Measurements from ENCODE around the gene IFNW1. TPM values are rescaled to one million over a fixed set of nuclear protein-coding genes. Genes with fewer than 3 reads are reported as not detected.

Gene IFNW1
- polyA plus RNA-seq, 2 donors: not detected

- no peaks in the 10 kb centered on the region for H3K9me3 ChIP-seq (ENCODE audit: control insufficient read depth in 2 of 2, insufficient read depth in 1 of 2, low read depth in 1 of 2, low read length in 1 of 2)
- H3K36me3 ChIP-seq (ENCODE audit: control insufficient read depth in 2 of 2, insufficient read depth in 2 of 2, low read length in 1 of 2): no peaks in the 10 kb centered on the region
- H3K4me3 ChIP-seq (ENCODE audit: low read depth in 1 of 2, low read length in 2 of 2): no peak overlapping the region
- H3K4me1 ChIP-seq (ENCODE audit: control insufficient read depth in 2 of 2, insufficient read depth in 2 of 2, low read length in 1 of 2): no peaks in the 10 kb centered on the region
- 66 to 71% methylated on average over 2 of the region's 2 CpGs for WGBS, 2 donors
- H3K27ac ChIP-seq (ENCODE audit: low read depth in 2 of 2, low read length in 1 of 2): no peak overlapping the region
- no peaks in the 10 kb centered on the region for H3K27me3 ChIP-seq (ENCODE audit: control insufficient read depth in 1 of 2, insufficient read depth in 2 of 2, low read length in 2 of 2)
These were observed 27.3 kb downstream of the IFNW1 start for GRCh38 chr9:21114311-21114710.

GRCh38 chr9:21110708-21111576 lies 30.7 kb downstream of the IFNW1 start:
- no peaks in the 10 kb centered on the region for H3K4me1 ChIP-seq (ENCODE audit: control insufficient read depth in 2 of 2, insufficient read depth in 2 of 2, low read length in 1 of 2)
- 25% methylated on average over 4 of the region's 4 CpGs for WGBS, 2 donors

DNA sequence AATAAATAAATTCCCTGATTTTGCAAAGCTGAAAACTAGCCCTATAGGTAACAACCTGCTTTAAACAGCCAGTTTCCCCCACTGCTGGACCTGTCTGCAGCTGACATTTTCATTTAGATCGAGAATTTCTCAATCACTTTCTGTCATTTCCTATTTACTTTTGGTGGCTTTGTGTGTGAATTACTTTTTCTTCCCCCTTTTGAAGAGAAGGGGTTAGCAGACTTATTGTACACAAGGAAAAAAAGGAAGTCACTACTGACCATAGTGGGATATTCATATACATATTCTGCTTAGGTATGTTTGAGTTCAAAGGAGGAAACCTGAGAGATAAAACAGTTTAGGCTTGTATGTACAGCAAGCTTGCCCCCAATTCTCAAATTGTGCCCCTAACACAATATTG lies 36.8 kb downstream of the IFNW1 start:
- no peaks in the 10 kb centered on the region for H3K27me3 ChIP-seq (ENCODE audit: control insufficient read depth in 1 of 2, insufficient read depth in 2 of 2, low read length in 2 of 2)
- no peak overlapping the region for H3K27ac ChIP-seq (ENCODE audit: low read depth in 2 of 2, low read length in 1 of 2)
- H3K4me1 ChIP-seq (ENCODE audit: control insufficient read depth in 2 of 2, insufficient read depth in 2 of 2, low read length in 1 of 2): no peaks in the 10 kb centered on the region
- H3K4me3 ChIP-seq (ENCODE audit: low read depth in 1 of 2, low read length in 2 of 2): no peak overlapping the region
- no peaks in the 10 kb centered on the region for H3K9me3 ChIP-seq (ENCODE audit: control insufficient read depth in 2 of 2, insufficient read depth in 1 of 2, low read depth in 1 of 2, low read length in 1 of 2)
- H3K36me3 ChIP-seq (ENCODE audit: control insufficient read depth in 2 of 2, insufficient read depth in 2 of 2, low read length in 1 of 2): no peaks in the 10 kb centered on the region
- WGBS, 2 donors: 41 to 48% methylated on average over 1 of the region's 1 CpG

More at GRCh38 chr9:21110708-21111576, 30.7 kb downstream of the IFNW1 start:
- Histone ChIP-seq H3K27me3 (ENCODE audit: control insufficient read depth in 1 of 2, insufficient read depth in 2 of 2, low read length in 2 of 2) (no peaks in the 10 kb centered on the region), H3K4me3 (ENCODE audit: low read depth in 1 of 2, low read length in 2 of 2) (no peak overlapping the region), H3K9me3 (ENCODE audit: control insufficient read depth in 2 of 2, insufficient read depth in 1 of 2, low read depth in 1 of 2, low read length in 1 of 2) (no peaks in the 10 kb centered on the region), H3K27ac (ENCODE audit: low read depth in 2 of 2, low read length in 1 of 2) (no peak overlapping the region), H3K36me3 (ENCODE audit: control insufficient read depth in 2 of 2, insufficient read depth in 2 of 2, low read length in 1 of 2) (no peaks in the 10 kb centered on the region)

DNA sequence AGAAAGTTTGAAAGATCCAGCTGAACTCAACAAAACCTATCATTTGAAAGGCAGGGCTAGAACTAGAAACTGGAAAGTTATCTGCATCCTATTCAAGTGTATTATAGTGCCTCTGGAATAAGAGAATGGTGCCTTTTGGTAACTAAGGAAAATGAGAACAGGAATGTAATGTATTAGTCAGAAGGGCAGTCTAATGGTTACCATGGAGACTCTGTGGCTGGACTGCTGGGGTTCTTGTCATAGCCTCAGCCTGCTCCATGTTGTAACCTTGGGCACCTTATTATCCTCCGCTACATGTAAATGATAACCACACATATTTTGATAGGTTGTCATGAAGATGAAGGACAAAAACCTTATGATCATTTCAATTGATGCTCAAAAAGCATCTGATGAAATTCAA lies 39.3 kb downstream of the IFNW1 start:
- Histone ChIP-seq H3K4me3 (ENCODE audit: low read depth in 1 of 2, low read length in 2 of 2) (no peak overlapping the region), H3K36me3 (ENCODE audit: control insufficient read depth in 2 of 2, insufficient read depth in 2 of 2, low read length in 1 of 2) (no peaks in the 10 kb centered on the region), H3K4me1 (ENCODE audit: control insufficient read depth in 2 of 2, insufficient read depth in 2 of 2, low read length in 1 of 2) (no peaks in the 10 kb centered on the region), H3K27ac (ENCODE audit: low read depth in 2 of 2, low read length in 1 of 2) (no peak overlapping the region), H3K27me3 (ENCODE audit: control insufficient read depth in 1 of 2, insufficient read depth in 2 of 2, low read length in 2 of 2) (no peaks in the 10 kb centered on the region), H3K9me3 (ENCODE audit: control insufficient read depth in 2 of 2, insufficient read depth in 1 of 2, low read depth in 1 of 2, low read length in 1 of 2) (no peaks in the 10 kb centered on the region)
- 97 to 100% methylated on average over 1 of the region's 1 CpG for WGBS, 2 donors

GRCh38 chr9:21097817-21098216 lies 43.8 kb downstream of the IFNW1 start:
- Histone ChIP-seq H3K36me3 (ENCODE audit: control insufficient read depth in 2 of 2, insufficient read depth in 2 of 2, low read length in 1 of 2) (no peaks in the 10 kb centered on the region), H3K4me1 (ENCODE audit: control insufficient read depth in 2 of 2, insufficient read depth in 2 of 2, low read length in 1 of 2) (no peaks in the 10 kb centered on the region), H3K27me3 (ENCODE audit: control insufficient read depth in 1 of 2, insufficient read depth in 2 of 2, low read length in 2 of 2) (no peaks in the 10 kb centered on the region), H3K9me3 (ENCODE audit: control insufficient read depth in 2 of 2, insufficient read depth in 1 of 2, low read depth in 1 of 2, low read length in 1 of 2) (no peaks in the 10 kb centered on the region), H3K27ac (ENCODE audit: low read depth in 2 of 2, low read length in 1 of 2) (no peak overlapping the region), H3K4me3 (ENCODE audit: low read depth in 1 of 2, low read length in 2 of 2) (no peak overlapping the region)
- WGBS, 2 donors: 84 to 88% methylated on average over 2 of the region's 2 CpGs

- no peak overlapping the region for H3K4me3 ChIP-seq (ENCODE audit: low read depth in 1 of 2, low read length in 2 of 2)
- no peak overlapping the region for H3K27ac ChIP-seq (ENCODE audit: low read depth in 2 of 2, low read length in 1 of 2)
- 60 to 63% methylated on average over 2 of the region's 2 CpGs for WGBS, 2 donors
These were observed 44.8 kb downstream of the IFNW1 start for GRCh38 chr9:21096901-21097255.

GRCh38 chr9:21096172-21096900 lies 45.3 kb downstream of the IFNW1 start:
- Histone ChIP-seq H3K27ac (ENCODE audit: low read depth in 2 of 2, low read length in 1 of 2) (peak overlapping the region in 1 of 2 donors; percentile 51), H3K9me3 (ENCODE audit: control insufficient read depth in 2 of 2, insufficient read depth in 1 of 2, low read depth in 1 of 2, low read length in 1 of 2) (no peaks in the 10 kb centered on the region), H3K4me3 (ENCODE audit: low read depth in 1 of 2, low read length in 2 of 2) (peak overlapping the region in 1 of 2 donors; percentile 27), H3K27me3 (ENCODE audit: control insufficient read depth in 1 of 2, insufficient read depth in 2 of 2, low read length in 2 of 2) (no peaks in the 10 kb centered on the region), H3K4me1 (ENCODE audit: control insufficient read depth in 2 of 2, insufficient read depth in 2 of 2, low read length in 1 of 2) (no peaks in the 10 kb centered on the region), H3K36me3 (ENCODE audit: control insufficient read depth in 2 of 2, insufficient read depth in 2 of 2, low read length in 1 of 2) (no peaks in the 10 kb centered on the region)
- WGBS, 2 donors: 20 to 27% methylated on average over 6 of the region's 6 CpGs

More at GRCh38 chr9:21096901-21097255, 44.8 kb downstream of the IFNW1 start:
- no peaks in the 10 kb centered on the region for H3K4me1 ChIP-seq (ENCODE audit: control insufficient read depth in 2 of 2, insufficient read depth in 2 of 2, low read length in 1 of 2)
- H3K27me3 ChIP-seq (ENCODE audit: control insufficient read depth in 1 of 2, insufficient read depth in 2 of 2, low read length in 2 of 2): no peaks in the 10 kb centered on the region
- no peaks in the 10 kb centered on the region for H3K36me3 ChIP-seq (ENCODE audit: control insufficient read depth in 2 of 2, insufficient read depth in 2 of 2, low read length in 1 of 2)
- H3K9me3 ChIP-seq (ENCODE audit: control insufficient read depth in 2 of 2, insufficient read depth in 1 of 2, low read depth in 1 of 2, low read length in 1 of 2): no peaks in the 10 kb centered on the region

DNA sequence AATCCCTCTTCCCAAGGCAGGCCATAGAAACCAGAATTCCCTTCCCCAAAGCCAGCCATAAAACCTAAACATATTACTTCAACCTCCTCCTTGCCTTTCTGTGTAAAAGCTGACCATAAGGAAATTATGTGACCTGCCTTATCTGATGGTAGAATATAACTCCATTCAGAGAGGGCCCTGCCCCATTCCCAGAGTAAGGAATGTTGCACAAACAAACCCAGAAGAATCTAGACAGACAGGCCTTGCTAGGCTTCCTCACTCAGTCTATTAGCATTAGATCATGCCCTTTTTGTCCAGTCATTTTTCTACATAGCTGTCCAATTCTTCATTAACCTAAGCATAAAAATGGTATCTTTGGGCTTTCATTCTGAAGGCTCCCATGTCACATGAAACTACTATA lies 46.1 kb downstream of the IFNW1 start:
- Histone ChIP-seq H3K36me3 (ENCODE audit: control insufficient read depth in 2 of 2, insufficient read depth in 2 of 2, low read length in 1 of 2) (no peaks in the 10 kb centered on the region), H3K9me3 (ENCODE audit: control insufficient read depth in 2 of 2, insufficient read depth in 1 of 2, low read depth in 1 of 2, low read length in 1 of 2) (no peaks in the 10 kb centered on the region), H3K27ac (ENCODE audit: low read depth in 2 of 2, low read length in 1 of 2) (no peak overlapping the region), H3K27me3 (ENCODE audit: control insufficient read depth in 1 of 2, insufficient read depth in 2 of 2, low read length in 2 of 2) (no peaks in the 10 kb centered on the region), H3K4me1 (ENCODE audit: control insufficient read depth in 2 of 2, insufficient read depth in 2 of 2, low read length in 1 of 2) (no peaks in the 10 kb centered on the region), H3K4me3 (ENCODE audit: low read depth in 1 of 2, low read length in 2 of 2) (no peak overlapping the region)

All from esophagus (tissue), 2 donors.